ENCODE results near the gene PROSER3. TPM values are rescaled to one million over a fixed set of nuclear protein-coding genes. Genes with fewer than 3 reads are reported as not detected.

PROSER3 gene
- total and polyA plus RNA-seq, 2 of the 13 experiments (the other 11 are each of a cell fraction or from before 2014, with no cell fraction given): 5.1 to 5.7 TPM

DNA sequence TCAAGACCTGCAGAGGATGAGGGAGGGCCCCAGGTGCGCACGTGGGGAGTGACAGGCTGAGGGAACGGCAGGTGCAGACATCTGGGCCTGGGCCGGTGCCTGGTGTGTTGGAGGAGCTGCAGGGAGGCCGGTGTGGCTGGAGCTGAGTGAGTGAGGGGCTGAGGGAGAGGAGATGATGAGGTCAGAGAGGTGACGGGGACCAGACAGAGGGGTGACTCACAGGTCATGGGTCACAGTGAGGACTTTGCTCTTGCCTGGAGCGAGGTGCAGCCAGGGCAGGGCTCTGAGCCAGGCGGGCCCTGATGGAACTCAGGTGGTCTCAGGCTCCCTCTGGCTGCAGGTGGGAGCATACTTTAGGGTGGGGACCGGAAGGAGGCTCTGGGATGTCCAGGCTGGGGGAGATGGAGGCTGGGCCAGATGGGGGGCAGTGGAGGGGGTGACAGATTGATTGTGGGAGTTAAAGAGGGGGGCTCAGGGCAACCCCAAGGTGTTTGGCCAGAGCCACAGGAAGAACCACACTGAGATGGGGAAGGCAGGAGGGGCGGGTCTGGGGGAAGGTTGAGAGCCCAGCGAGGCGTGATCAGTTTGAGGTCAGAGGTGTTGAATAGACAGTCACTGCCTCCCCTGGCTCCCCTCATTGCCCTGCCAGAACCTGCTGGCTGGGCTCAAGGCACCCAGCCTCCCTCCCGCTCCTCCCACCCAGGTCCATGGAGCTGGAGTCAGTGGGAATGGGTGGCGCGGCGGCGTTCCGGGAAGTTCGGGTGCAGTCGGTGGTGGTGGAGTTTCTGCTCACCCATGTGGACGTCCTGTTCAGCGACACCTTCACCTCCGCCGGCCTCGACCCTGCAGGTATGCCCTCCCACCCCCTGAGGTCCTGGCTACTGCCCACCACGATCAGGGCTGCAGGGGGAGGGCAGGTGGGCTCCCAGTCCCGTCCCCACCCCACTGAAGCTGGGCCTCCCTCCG lies 25.8 kb downstream of the PROSER3 start (continued):
- no peak for TF ChIP-seq ZNF703 (CRISPR knock-in tag; IDR thresholded peaks at IDR 0.05; ENCODE audit: borderline replicate concordance)
- TF ChIP-seq ZNF562 (CRISPR knock-in tag; IDR thresholded peaks at IDR 0.05; ENCODE audit: borderline replicate concordance): no peak
- TF ChIP-seq ZNF552 (CRISPR knock-in tag; IDR thresholded peaks at IDR 0.05; ENCODE audit: borderline replicate concordance): no peak
- no peak for TF ChIP-seq HOXD1 (CRISPR knock-in tag; IDR thresholded peaks at IDR 0.05)
- no peak for TF ChIP-seq ZSCAN9 (CRISPR knock-in tag; IDR thresholded peaks at IDR 0.05; ENCODE audit: borderline replicate concordance)
- TF ChIP-seq ATF7 (IDR thresholded peaks at IDR 0.05): no peak
- no peak for TF ChIP-seq ATF7 (CRISPR knock-in tag; IDR thresholded peaks at IDR 0.05)
- TF ChIP-seq ZNF776 (CRISPR knock-in tag; IDR thresholded peaks at IDR 0.05): no peak
- TF ChIP-seq KDM5A (IDR thresholded peaks at IDR 0.05; ENCODE audit: borderline replicate concordance, low read length): no peak
- peak; percentile 34; the same call in 1 of the 2 replicates for TF ChIP-seq RAD21 (CRISPR knock-in tag; IDR thresholded peaks at IDR 0.05)
- no peak for TF ChIP-seq ZNF589 (CRISPR knock-in tag; conservative IDR thresholded peaks at IDR 0.05)
- TF ChIP-seq NR2F6 (IDR thresholded peaks at IDR 0.05): peak; percentile 79
- peak; percentile 83 for TF ChIP-seq NR2F6 (CRISPR knock-in tag; IDR thresholded peaks at IDR 0.05)
- TF ChIP-seq PCBP2 (optimal IDR thresholded peaks at IDR 0.05; ENCODE audit: low read depth, low read length, poor library complexity, severe bottlenecking): no peak
- TF ChIP-seq ISX (CRISPR knock-in tag; conservative IDR thresholded peaks at IDR 0.05): no peak
- no peak for TF ChIP-seq ZNF282 (IDR thresholded peaks at IDR 0.05; ENCODE audit: partially characterized antibody)
- no peak for TF ChIP-seq NFE2L1 (CRISPR knock-in tag; IDR thresholded peaks at IDR 0.05; ENCODE audit: borderline replicate concordance)
- TF ChIP-seq, protein P1, sequence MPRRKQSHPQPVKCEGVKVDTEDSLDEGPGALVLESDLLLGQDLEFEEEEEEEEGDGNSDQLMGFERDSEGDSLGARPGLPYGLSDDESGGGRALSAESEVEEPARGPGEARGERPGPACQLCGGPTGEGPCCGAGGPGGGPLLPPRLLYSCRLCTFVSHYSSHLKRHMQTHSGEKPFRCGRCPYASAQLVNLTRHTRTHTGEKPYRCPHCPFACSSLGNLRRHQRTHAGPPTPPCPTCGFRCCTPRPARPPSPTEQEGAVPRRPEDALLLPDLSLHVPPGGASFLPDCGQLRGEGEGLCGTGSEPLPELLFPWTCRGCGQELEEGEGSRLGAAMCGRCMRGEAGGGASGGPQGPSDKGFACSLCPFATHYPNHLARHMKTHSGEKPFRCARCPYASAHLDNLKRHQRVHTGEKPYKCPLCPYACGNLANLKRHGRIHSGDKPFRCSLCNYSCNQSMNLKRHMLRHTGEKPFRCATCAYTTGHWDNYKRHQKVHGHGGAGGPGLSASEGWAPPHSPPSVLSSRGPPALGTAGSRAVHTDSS (CRISPR knock-in tag; conservative IDR thresholded peaks at IDR 0.05): no peak
- TF ChIP-seq, protein P2, sequence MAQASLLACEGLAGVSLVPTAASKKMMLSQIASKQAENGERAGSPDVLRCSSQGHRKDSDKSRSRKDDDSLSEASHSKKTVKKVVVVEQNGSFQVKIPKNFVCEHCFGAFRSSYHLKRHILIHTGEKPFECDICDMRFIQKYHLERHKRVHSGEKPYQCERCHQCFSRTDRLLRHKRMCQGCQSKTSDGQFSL (CRISPR knock-in tag; IDR thresholded peaks at IDR 0.05): no peak
- TF ChIP-seq SP140L (CRISPR knock-in tag; IDR thresholded peaks at IDR 0.05; ENCODE audit: borderline replicate concordance): no peak
- TF ChIP-seq ONECUT2 (CRISPR knock-in tag; IDR thresholded peaks at IDR 0.05): no peak
- TF ChIP-seq, protein P3, sequence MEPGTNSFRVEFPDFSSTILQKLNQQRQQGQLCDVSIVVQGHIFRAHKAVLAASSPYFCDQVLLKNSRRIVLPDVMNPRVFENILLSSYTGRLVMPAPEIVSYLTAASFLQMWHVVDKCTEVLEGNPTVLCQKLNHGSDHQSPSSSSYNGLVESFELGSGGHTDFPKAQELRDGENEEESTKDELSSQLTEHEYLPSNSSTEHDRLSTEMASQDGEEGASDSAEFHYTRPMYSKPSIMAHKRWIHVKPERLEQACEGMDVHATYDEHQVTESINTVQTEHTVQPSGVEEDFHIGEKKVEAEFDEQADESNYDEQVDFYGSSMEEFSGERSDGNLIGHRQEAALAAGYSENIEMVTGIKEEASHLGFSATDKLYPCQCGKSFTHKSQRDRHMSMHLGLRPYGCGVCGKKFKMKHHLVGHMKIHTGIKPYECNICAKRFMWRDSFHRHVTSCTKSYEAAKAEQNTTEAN (CRISPR knock-in tag; conservative IDR thresholded peaks at IDR 0.05): no peak
- TF ChIP-seq, protein P4, sequence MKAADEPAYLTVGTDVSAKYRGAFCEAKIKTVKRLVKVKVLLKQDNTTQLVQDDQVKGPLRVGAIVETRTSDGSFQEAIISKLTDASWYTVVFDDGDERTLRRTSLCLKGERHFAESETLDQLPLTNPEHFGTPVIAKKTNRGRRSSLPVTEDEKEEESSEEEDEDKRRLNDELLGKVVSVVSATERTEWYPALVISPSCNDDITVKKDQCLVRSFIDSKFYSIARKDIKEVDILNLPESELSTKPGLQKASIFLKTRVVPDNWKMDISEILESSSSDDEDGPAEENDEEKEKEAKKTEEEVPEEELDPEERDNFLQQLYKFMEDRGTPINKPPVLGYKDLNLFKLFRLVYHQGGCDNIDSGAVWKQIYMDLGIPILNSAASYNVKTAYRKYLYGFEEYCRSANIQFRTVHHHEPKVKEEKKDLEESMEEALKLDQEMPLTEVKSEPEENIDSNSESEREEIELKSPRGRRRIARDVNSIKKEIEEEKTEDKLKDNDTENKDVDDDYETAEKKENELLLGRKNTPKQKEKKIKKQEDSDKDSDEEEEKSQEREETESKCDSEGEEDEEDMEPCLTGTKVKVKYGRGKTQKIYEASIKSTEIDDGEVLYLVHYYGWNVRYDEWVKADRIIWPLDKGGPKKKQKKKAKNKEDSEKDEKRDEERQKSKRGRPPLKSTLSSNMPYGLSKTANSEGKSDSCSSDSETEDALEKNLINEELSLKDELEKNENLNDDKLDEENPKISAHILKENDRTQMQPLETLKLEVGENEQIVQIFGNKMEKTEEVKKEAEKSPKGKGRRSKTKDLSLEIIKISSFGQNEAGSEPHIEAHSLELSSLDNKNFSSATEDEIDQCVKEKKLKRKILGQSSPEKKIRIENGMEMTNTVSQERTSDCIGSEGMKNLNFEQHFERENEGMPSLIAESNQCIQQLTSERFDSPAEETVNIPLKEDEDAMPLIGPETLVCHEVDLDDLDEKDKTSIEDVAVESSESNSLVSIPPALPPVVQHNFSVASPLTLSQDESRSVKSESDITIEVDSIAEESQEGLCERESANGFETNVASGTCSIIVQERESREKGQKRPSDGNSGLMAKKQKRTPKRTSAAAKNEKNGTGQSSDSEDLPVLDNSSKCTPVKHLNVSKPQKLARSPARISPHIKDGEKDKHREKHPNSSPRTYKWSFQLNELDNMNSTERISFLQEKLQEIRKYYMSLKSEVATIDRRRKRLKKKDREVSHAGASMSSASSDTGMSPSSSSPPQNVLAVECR (CRISPR knock-in tag; IDR thresholded peaks at IDR 0.05; ENCODE audit: borderline replicate concordance): no peak
- no peak for TF ChIP-seq ZNF143 (CRISPR knock-in tag; IDR thresholded peaks at IDR 0.05)

All from HepG2 (cell line).